Mammary epithelial cell (primary cell): ENCODE data around the gene ATXN7L3B.

Experiments
- CTCF ChIP-seq, 2 donors: IDR thresholded peaks in 1 of 2; conservative IDR thresholded peaks in 1 of 2; 2 replicates each; pipeline ENCODE4 v1.5.1; 2011 to 2012; ENCODE audit warnings: inconsistent platforms in 2 of 2, low read length in 2 of 2, mild to moderate bottlenecking in 2 of 2, control low read depth in 1 of 2, low read depth in 1 of 2; ENCODE audit not compliant: insufficient read depth in 1 of 2; ENCODE audit errors: extremely low read depth in 1 of 2
- EZH2 ChIP-seq: IDR thresholded peaks from 2 replicates; pipeline ENCODE4 v1.6.1; 2012; ENCODE audit warnings: low read length, inconsistent platforms, borderline replicate concordance

GRCh38 chr12:74514098-74514872 is 23.4 kb upstream of the ATXN7L3B start:
- TF ChIP-seq CTCF (conservative IDR thresholded peaks at IDR 0.05 in 1 of 2, IDR thresholded peaks at IDR 0.05 in 1 of 2; ENCODE audit: extremely low read depth in 1 of 2, insufficient read depth in 1 of 2, low read depth in 1 of 2, low read length in 2 of 2) = no peak
- no peak for TF ChIP-seq EZH2
